HG02588 (cell line): ENCODE data around the gene DPP6.

Experiments used
- ATAC-seq: cut with Tn5 transposase; IDR thresholded peaks from one replicate; pipeline ENCODE4 v1.9.1; 2021; ENCODE audit warnings: mild to moderate bottlenecking, moderate library complexity; ENCODE audit not compliant: unreplicated experiment

Gene DPP6

DNA sequence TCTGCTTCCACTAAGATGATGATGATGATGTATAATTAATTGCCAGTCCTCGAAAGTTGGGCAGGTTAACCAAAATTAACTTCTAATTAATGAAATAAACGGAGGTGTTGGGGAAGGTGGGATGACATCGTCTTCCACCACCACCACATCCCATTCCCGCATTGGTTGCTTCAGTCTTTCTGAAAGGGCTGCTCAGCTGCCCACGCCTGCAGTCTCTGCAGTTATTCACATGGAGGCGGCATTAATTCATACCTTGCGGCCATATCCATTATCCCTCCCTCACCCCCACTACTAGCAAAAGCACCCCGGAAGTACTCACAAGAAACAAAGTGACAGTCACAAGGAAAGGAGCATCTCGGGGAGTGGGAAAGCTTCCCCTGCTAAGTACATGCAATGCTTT, 387.9 kb downstream of the DPP6 start:
- no peak for ATAC-seq

- no peak for ATAC-seq
Observed at GRCh38 chr7:154440651-154441050, 388.5 kb downstream of the DPP6 start.

GRCh38 chr7:154441811-154442210, 389.6 kb downstream of the DPP6 start:
- ATAC-seq = no peak

DNA sequence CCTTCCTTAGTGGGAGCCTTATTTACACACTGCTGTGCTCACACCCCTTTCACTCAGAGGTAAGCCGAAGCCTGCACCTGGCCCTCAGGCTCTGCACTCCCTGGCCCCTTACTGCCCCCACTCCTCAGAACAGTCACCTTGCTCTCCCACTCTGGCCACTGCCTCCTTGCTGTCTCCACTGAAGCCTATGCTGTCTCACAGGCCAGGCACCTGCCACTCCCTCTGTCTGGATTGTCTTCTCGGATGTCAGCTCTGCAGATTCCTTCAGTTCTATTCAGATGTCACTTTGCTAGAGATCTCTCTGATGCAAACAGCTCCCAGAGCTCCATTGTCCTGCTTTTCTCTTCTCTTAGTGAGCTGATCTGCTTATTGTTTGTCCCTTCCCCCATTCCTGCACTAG, 390.7 kb downstream of the DPP6 start:
- ATAC-seq = no peak

- no peak for ATAC-seq
Observed at GRCh38 chr7:154450451-154450850, 398.3 kb downstream of the DPP6 start.

DNA sequence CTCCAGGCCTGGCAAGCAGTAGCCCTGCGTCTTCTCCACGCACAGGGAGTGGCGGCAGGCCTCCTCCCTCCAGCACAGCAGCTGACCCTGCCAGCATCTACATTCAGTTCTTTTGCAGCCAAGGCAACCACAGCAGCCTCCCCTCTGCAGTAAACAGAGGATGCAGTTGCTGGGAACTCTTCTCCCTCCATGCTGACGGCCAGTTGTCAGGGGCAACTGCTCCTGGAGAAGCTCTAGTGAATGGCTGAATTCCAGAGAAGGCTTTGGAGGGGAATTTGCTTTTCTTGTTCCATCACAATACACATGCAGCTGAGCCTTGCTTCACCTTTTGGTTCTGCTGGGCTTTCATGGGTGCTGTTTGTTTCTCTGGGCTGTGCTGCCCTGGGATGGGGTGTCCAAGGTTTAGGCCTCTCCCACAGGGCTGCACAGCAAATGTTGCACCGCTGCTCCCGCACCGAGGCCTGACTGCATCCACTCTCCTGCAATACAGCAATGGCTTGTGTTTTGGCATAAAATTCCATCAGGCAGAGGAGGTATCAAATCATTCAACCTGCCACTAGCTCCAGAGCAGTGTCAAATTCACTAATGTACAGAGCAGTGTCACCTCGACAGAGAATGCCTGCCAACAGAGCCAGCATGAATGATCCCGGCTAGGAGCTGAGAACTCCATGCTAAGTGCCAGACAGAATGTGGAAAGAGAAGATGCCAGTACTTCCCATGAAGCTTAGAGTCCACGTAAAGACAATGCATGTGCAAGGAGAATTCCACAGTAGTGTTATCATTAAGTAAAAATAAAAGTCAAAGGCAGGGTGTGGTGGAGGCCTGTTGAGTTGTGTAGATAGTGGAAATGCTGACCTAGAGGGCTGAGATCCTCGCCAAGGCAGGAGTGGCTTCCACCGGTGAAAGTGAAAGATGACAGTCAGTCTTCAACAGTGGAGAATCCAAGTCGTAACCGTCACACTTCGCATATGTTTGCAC, 399.6 kb downstream of the DPP6 start:
- no peak for ATAC-seq

DNA sequence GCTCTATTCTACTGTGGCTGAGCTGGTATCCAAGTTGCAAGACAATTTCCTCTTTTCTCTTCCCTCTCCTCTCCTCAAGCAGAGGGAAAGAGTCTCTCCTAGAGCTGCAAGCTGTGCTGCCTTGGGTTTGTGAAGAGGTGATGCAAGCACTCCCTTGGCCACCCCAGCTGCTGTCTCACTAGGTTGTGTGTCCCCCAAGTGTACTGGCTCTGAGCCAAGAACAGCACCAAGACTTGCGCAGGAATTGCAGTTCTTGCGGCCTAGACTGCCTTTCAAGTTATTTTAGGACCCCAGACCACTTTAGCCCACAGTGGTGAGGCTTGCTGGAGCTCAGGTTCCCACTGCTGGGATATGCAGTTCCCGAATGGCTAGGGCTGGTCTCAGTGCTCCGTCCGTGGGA, 411.6 kb downstream of the DPP6 start:
- no peak for ATAC-seq

GRCh38 chr7:154469652-154470051, 417.5 kb downstream of the DPP6 start:
- no peak for ATAC-seq

- no peak for ATAC-seq
Observed at GRCh38 chr7:154472343-154472742, 420.1 kb downstream of the DPP6 start.

GRCh38 chr7:154473360-154473759, 421.2 kb downstream of the DPP6 start:
- ATAC-seq = no peak

GRCh38 chr7:154474903-154475520, 422.8 kb downstream of the DPP6 start:
- ATAC-seq = no peak

- ATAC-seq = no peak
Observed at GRCh38 chr7:154475864-154476263, 423.7 kb downstream of the DPP6 start.

GRCh38 chr7:154480817-154481216, 428.6 kb downstream of the DPP6 start:
- no peak for ATAC-seq

GRCh38 chr7:154482863-154483262, 430.7 kb downstream of the DPP6 start:
- no peak for ATAC-seq

DNA sequence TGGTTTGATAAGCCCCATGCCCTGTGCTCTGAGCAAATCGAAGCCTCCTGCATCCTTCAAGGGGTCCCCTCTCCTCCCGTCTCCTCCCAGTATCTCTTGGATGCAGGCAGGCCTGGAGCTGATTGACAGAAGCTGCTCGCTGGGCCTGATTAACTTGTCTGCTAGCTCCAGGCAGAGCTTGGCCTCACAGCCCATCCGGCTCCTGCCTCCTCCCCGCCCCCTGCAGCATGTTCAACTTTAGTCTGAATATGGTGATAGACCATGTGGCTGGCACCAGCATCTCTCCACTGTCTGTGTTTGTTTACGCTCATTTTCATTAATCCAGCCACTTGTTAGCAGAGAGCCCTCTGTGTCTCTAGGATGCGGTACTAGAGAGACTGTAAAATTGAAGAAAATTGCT, 432.2 kb downstream of the DPP6 start:
- no peak for ATAC-seq

GRCh38 chr7:154484943-154485342, 432.7 kb downstream of the DPP6 start:
- no peak for ATAC-seq

DNA sequence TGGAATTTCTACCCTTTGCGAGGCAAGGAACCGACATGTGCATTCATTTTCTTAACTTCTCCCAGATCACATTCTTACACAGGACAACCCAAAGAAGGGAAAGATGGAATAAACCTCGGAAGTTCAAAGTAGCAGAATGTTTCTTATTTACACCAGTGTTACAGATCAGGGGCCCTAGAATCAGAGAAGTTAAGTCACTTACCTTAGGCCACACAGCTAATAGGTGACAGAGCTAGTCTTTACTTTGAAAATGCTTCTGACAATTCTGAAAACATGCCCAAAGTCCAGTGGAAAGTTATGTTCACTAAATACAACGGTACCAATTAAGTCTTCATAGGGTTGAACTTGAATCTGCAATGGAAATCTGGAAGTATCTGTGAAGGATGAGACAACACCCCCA, 437.7 kb downstream of the DPP6 start:
- ATAC-seq = no peak

DNA sequence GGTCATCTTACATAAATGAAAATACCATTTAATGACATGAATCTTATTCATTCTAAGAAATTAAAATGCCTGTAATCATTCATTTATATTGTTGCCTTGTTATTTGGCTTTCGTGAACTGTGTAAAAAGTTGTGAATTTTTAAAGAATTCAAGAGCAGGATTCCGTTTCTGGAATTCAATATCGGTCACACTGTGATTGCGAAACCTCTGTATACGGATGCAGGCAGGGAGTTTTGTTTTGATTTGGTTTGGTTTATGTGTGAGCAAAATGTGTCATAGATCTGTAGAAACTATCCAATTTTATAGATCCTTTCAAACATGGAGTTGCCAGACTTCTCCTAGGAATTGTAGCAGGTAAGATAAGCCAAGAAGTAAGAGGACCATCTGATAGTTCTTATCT, 441.4 kb downstream of the DPP6 start:
- no peak for ATAC-seq

GRCh38 chr7:154497751-154498150, 445.6 kb downstream of the DPP6 start:
- no peak for ATAC-seq

- no peak for ATAC-seq
Observed at GRCh38 chr7:154503962-154504550, 451.9 kb downstream of the DPP6 start.

- ATAC-seq = no peak
Observed at GRCh38 chr7:154504918-154505317, 452.7 kb downstream of the DPP6 start.

- no peak for ATAC-seq
Observed at GRCh38 chr7:154505362-154505761, 453.2 kb downstream of the DPP6 start.
